IMR-90 (cell line): ENCODE measurements around the gene AJAP1. TPM values are rescaled to one million over a fixed set of nuclear protein-coding genes. Genes with fewer than 3 reads are reported as not detected.

ENCODE experiments used
- ATAC-seq: fragments of 200-7000 bp; cut with Tn5 transposase; 2 replicates; pipeline ENCODE4 v1.9.1; 2020; ENCODE audit warnings: low read depth, mild to moderate bottlenecking, moderate library complexity
- BruUV-seq: library from RNA; stranded (reverse); fragments of 400-500 nt; replicated peaks from 2 replicates; lab custom pipeline; 2021; lab: Mats Ljungman, UMichigan
- CTCF ChIA-PET: fragments of 300-600 bp; formaldehyde crosslinking; extraction: SDS; loops from one replicate; lab custom pipeline; 2021; ENCODE audit warnings: antibody characterized with exemption; lab: Yijun Ruan, JAX
- POLR2A ChIA-PET: fragments of 300-600 bp; sonication (Branson Sonifier 250); formaldehyde crosslinking; loops from one replicate; lab custom pipeline; 2022; ENCODE audit warnings: antibody characterized with exemption; ENCODE audit not compliant: unreplicated experiment; lab: Charles Lee
- DNase-seq: peaks from one replicate; pipeline ENCODE4 v3.0.0; 2013
- H2AFZ ChIP-seq: replicated peaks from 2 replicates; pipeline ENCODE3; 2013; ENCODE audit warnings: low read length, mild to moderate bottlenecking; ENCODE audit not compliant: poor library complexity
- H2AK5ac ChIP-seq: 2 replicates; pipeline ENCODE4 v1.6.1; 2013; ENCODE audit warnings: low read depth, low read length, inconsistent platforms
- H2AK9ac ChIP-seq: replicated peaks from 2 replicates; pipeline ENCODE3; 2013; ENCODE audit warnings: mild to moderate bottlenecking, low read depth, low read length, moderate library complexity; ENCODE audit not compliant: poor library complexity
- H2BK120ac ChIP-seq: 2 replicates; pipeline ENCODE4 v1.6.1; 2013; ENCODE audit warnings: low read depth, low read length, inconsistent platforms
- H2BK15ac ChIP-seq: 3 replicates; pipeline ENCODE4 v1.6.1; 2013; ENCODE audit warnings: low read depth, low read length, inconsistent platforms
- H2BK20ac ChIP-seq: 2 replicates; pipeline ENCODE4 v1.6.1; 2013; ENCODE audit warnings: low read depth, mild to moderate bottlenecking, inconsistent platforms, low read length, moderate library complexity
- H2BK5ac ChIP-seq: 2 replicates; pipeline ENCODE4 v1.6.1; 2013; ENCODE audit warnings: mild to moderate bottlenecking, low read depth, low read length, inconsistent platforms; ENCODE audit not compliant: poor library complexity, severe bottlenecking
- H3K14ac ChIP-seq: replicated peaks from 2 replicates; pipeline ENCODE4 v1.6.1; 2013; ENCODE audit warnings: low read depth, low read length, inconsistent platforms
- H3K18ac ChIP-seq: 2 replicates; pipeline ENCODE4 v1.6.1; 2013; ENCODE audit warnings: low read depth, low read length, control low read depth
- H3K23ac ChIP-seq: 2 replicates; pipeline ENCODE4 v1.6.1; 2013; ENCODE audit warnings: low read depth, low read length, inconsistent platforms
- H3K27ac ChIP-seq: 2 replicates; pipeline ENCODE4 v1.5.1; 2013; ENCODE audit warnings: mild to moderate bottlenecking, control low read depth, low read length; ENCODE audit not compliant: insufficient read depth
- H3K27me3 ChIP-seq: 2 replicates; pipeline ENCODE4 v1.6.1; 2013; ENCODE audit warnings: low read length; ENCODE audit not compliant: control insufficient read depth, insufficient read depth
- H3K36me3 ChIP-seq: 2 replicates; pipeline ENCODE4 v1.6.1; 2013; ENCODE audit warnings: low read length, mixed read lengths; ENCODE audit not compliant: control insufficient read depth, insufficient read depth
- H3K4ac ChIP-seq: 2 replicates; pipeline ENCODE4 v1.6.1; 2013; ENCODE audit warnings: low read depth, low read length, inconsistent platforms
- H3K4me1 ChIP-seq: 2 replicates; pipeline ENCODE4 v1.6.1; 2013; ENCODE audit warnings: low read length, mixed read lengths; ENCODE audit not compliant: control insufficient read depth, insufficient read depth
- H3K4me2 ChIP-seq: 2 replicates; pipeline ENCODE4 v1.6.1; 2013; ENCODE audit warnings: low read depth, mild to moderate bottlenecking, control low read depth, low read length, moderate library complexity
- H3K4me3 ChIP-seq: 2 replicates; pipeline ENCODE4 v1.5.1; 2013; ENCODE audit warnings: low read depth, mild to moderate bottlenecking, control low read depth, low read length, moderate library complexity; ENCODE audit not compliant: insufficient read depth
- H3K56ac ChIP-seq: 2 replicates; pipeline ENCODE4 v1.6.1; 2013; ENCODE audit warnings: low read length, inconsistent platforms; ENCODE audit not compliant: insufficient read depth; ENCODE audit errors: extremely low read depth
- H3K79me1 ChIP-seq, 2 experiments: 2 replicates each; pipeline ENCODE4 v1.6.1; 2013; ENCODE audit warnings: low read length in 2 of 2, inconsistent platforms in 1 of 2, low read depth in 1 of 2
- H3K9ac ChIP-seq: 2 replicates; pipeline ENCODE4 v1.6.1; 2013; ENCODE audit warnings: low read depth, low read length, control low read depth
- H3K9me1 ChIP-seq: 2 replicates; pipeline ENCODE4 v1.6.1; 2013; ENCODE audit warnings: low read length, inconsistent platforms; ENCODE audit not compliant: insufficient read depth
- H3K9me3 ChIP-seq: 2 replicates; pipeline ENCODE4 v1.6.1; 2013; ENCODE audit warnings: low read length; ENCODE audit not compliant: control insufficient read depth, insufficient read depth
- H4K20me1 ChIP-seq: 2 replicates; pipeline ENCODE4 v1.6.1; 2013; ENCODE audit warnings: low read length, inconsistent platforms; ENCODE audit not compliant: insufficient read depth
- H4K5ac ChIP-seq: 2 replicates; pipeline ENCODE4 v1.6.1; 2013; ENCODE audit warnings: mild to moderate bottlenecking, low read depth, low read length, control low read depth
- H4K8ac ChIP-seq, 2 experiments: 2 replicates each; pipeline ENCODE4 v1.6.1; 2013; ENCODE audit warnings: low read depth in 2 of 2, low read length in 2 of 2, control low read depth in 1 of 2, inconsistent platforms in 1 of 2
- H4K91ac ChIP-seq: 2 replicates; pipeline ENCODE4 v1.6.1; 2013; ENCODE audit warnings: low read depth, low read length, inconsistent platforms; ENCODE audit not compliant: insufficient read depth
- BHLHE40 ChIP-seq: fragments of 150-350 bp; IDR thresholded peaks from 2 replicates; pipeline ENCODE4 v1.6.1; 2016; ENCODE audit warnings: mild to moderate bottlenecking, low read depth, low read length
- CEBPB ChIP-seq: IDR thresholded peaks from 2 replicates; pipeline ENCODE4 v1.6.1; 2012; ENCODE audit warnings: low read depth, low read length, improper control_type of control experiment
- CHD1 ChIP-seq: IDR thresholded peaks from 2 replicates; pipeline ENCODE4 v1.6.1; 2012; ENCODE audit warnings: low read depth, low read length, improper control_type of control experiment
- CTCF ChIP-seq: conservative IDR thresholded peaks from 2 replicates; pipeline ENCODE4 v1.5.1; 2012; ENCODE audit warnings: mild to moderate bottlenecking, low read depth, low read length, improper control_type of control experiment
- FOS ChIP-seq: fragments of 150-350 bp; IDR thresholded peaks from 2 replicates; pipeline ENCODE4 v1.6.1; 2016; ENCODE audit warnings: low read depth, low read length
- MAZ ChIP-seq: IDR thresholded peaks from 2 replicates; pipeline ENCODE4 v1.6.1; 2012; ENCODE audit warnings: low read depth, mild to moderate bottlenecking, low read length, improper control_type of control experiment, moderate library complexity, borderline replicate concordance
- MXI1 ChIP-seq: IDR thresholded peaks from 2 replicates; pipeline ENCODE4 v1.6.1; 2012; ENCODE audit warnings: low read depth, mild to moderate bottlenecking, low read length, moderate library complexity, borderline replicate concordance
- NFE2L2 ChIP-seq: fragments of 150-350 bp; IDR thresholded peaks from 2 replicates; pipeline ENCODE4 v1.6.1; 2016; ENCODE audit warnings: low read depth, mild to moderate bottlenecking, low read length
- RAD21 ChIP-seq: IDR thresholded peaks from 2 replicates; pipeline ENCODE4 v1.6.1; 2012; ENCODE audit warnings: low read length, improper control_type of control experiment
- RCOR1 ChIP-seq: IDR thresholded peaks from 2 replicates; pipeline ENCODE4 v1.6.1; 2012; ENCODE audit warnings: mild to moderate bottlenecking, low read length, improper control_type of control experiment; ENCODE audit not compliant: insufficient replicate concordance
- RFX5 ChIP-seq: IDR thresholded peaks from 2 replicates; pipeline ENCODE4 v1.8.0; 2012; ENCODE audit warnings: low read depth, mild to moderate bottlenecking, low read length, moderate library complexity
- WGBS, 2 experiments: methylation state at CpG; one replicate each; pipeline versions ENCODE4 v1.1.5 to v1.1.7; 2013; ENCODE audit warnings: missing lambda C conversion rate in 2 of 2; ENCODE audit not compliant: insufficient read length in 1 of 2; ENCODE audit errors: extremely low coverage in 2 of 2; 5-methylcytosine and 5-hydroxymethylcytosine counted together
- dilution Hi-C: fragments of 300-500 bp; cut with HindIII; formaldehyde crosslinking; loops from one replicate; pipeline ENCODE4 v1.14.3; 2018; ENCODE audit warnings: low sequenced_read_pairs; ENCODE audit not compliant: unreplicated experiment
- in situ Hi-C: fragments of 300-500 bp; cut with MboI; formaldehyde crosslinking; loops from 3 replicates; pipeline ENCODE4 v1.14.3; 2019; ENCODE audit warnings: low sequenced_read_pairs, inconsistent platforms, mixed read lengths
- intact Hi-C: fragments of 100-400 bp; cut with micrococcal nuclease; formaldehyde crosslinking; loops from 2 replicates; pipeline ENCODE4 v1.10.0; 2022
- polyA plus RNA-seq, 3 experiments: library from polyadenylated mRNA; depleted of rRNA; stranded (reverse); fragments of >200 nt; gene quantifications; 2 replicates each; pipeline ENCODE4 v1.2.3, GENCODE V29; 2012; ENCODE audit warnings: low replicate concordance in 1 of 3
- total RNA-seq: library from RNA; depleted of rRNA; stranded (reverse); fragments of >200 nt; gene quantifications from 2 replicates; pipeline ENCODE4 v1.2.3, GENCODE V29; 2012
- TF ChIP-seq, protein P1 (sequence below): fragments of 150-350 bp; IDR thresholded peaks from 2 replicates; pipeline ENCODE4 v1.6.1; 2016; ENCODE audit warnings: low read depth, mild to moderate bottlenecking, low read length, moderate library complexity, borderline replicate concordance
- TF ChIP-seq, protein P2 (sequence below): fragments of 150-350 bp; IDR thresholded peaks from 2 replicates; pipeline ENCODE4 v1.6.1; 2017; ENCODE audit warnings: mild to moderate bottlenecking, antibody characterized with exemption, low read length, low read depth

Gene AJAP1
- total and polyA plus RNA-seq, 2 of the 4 experiments (the other 2 are of a cell fraction): under 0.01 to 0.02 TPM

GRCh38 chr1:4687943-4688342 lies 33.5 kb downstream of the AJAP1 start:
- in situ Hi-C loops (no loop called here), dilution Hi-C loops (no loop called here), intact Hi-C loops (no loop called here)
- TF ChIP-seq CHD1 (no peak), BHLHE40 (no peak), MXI1 (no peak), MAZ (no peak), RFX5 (no peak), RCOR1 (no peak), RAD21 (no peak), NFE2L2 (no peak), FOS (no peak), CEBPB (no peak), CTCF (no peak)
- TF ChIP-seq, protein P1, sequence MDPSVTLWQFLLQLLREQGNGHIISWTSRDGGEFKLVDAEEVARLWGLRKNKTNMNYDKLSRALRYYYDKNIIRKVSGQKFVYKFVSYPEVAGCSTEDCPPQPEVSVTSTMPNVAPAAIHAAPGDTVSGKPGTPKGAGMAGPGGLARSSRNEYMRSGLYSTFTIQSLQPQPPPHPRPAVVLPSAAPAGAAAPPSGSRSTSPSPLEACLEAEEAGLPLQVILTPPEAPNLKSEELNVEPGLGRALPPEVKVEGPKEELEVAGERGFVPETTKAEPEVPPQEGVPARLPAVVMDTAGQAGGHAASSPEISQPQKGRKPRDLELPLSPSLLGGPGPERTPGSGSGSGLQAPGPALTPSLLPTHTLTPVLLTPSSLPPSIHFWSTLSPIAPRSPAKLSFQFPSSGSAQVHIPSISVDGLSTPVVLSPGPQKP: no peak
- TF ChIP-seq, protein P2, sequence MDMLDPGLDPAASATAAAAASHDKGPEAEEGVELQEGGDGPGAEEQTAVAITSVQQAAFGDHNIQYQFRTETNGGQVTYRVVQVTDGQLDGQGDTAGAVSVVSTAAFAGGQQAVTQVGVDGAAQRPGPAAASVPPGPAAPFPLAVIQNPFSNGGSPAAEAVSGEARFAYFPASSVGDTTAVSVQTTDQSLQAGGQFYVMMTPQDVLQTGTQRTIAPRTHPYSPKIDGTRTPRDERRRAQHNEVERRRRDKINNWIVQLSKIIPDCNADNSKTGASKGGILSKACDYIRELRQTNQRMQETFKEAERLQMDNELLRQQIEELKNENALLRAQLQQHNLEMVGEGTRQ: no peak
- no peak overlapping the region for H3K4me2 ChIP-seq
- WGBS, 2 experiments: 33% methylated on average over 4 of the region's 11 CpGs; no CpG with 5 or more reads in 1 of the 2 experiments
- no peak overlapping the region for H2AK9ac ChIP-seq
- H4K20me1 ChIP-seq: no peaks in the 10 kb centered on the region
- no peaks in the 10 kb centered on the region for H3K79me1 ChIP-seq
- BruUV-seq: no TSS peak
- H3K23ac ChIP-seq: no peak overlapping the region
- ATAC-seq (no peak), DNase-seq (no peak)
- H3K27me3 ChIP-seq: no peaks in the 10 kb centered on the region
- peak overlapping the region; percentile 11 for H2AFZ ChIP-seq
- no peak overlapping the region for H2BK15ac ChIP-seq
- H3K9me3 ChIP-seq: peaks cover 73% of the 10 kb centered on the region
- H3K9me1 ChIP-seq: no peaks in the 10 kb centered on the region
- POLR2A ChIA-PET: no interaction called here
- H3K18ac ChIP-seq: no peak overlapping the region
- CTCF ChIA-PET: no interaction called here
- no peak overlapping the region for H3K27ac ChIP-seq
- no peak overlapping the region for H3K9ac ChIP-seq
- H3K36me3 ChIP-seq: no peaks in the 10 kb centered on the region
- no peak overlapping the region for H2BK20ac ChIP-seq
- no peak overlapping the region for H2BK5ac ChIP-seq
- no peak overlapping the region for H4K8ac ChIP-seq
- H4K91ac ChIP-seq: no peak overlapping the region
- H3K4me1 ChIP-seq: no peaks in the 10 kb centered on the region
- no peak overlapping the region for H2BK120ac ChIP-seq
- no peak overlapping the region for H3K56ac ChIP-seq
- H3K4me3 ChIP-seq: no peak overlapping the region
- no peak overlapping the region for H4K5ac ChIP-seq
- H2AK5ac ChIP-seq: no peak overlapping the region
- H3K14ac ChIP-seq: no peak overlapping the region
- no peak overlapping the region for H3K4ac ChIP-seq
